CD4-positive, alpha-beta T cell treated with Interleukin-2 at 100 ng/mL for 4 hours (primary cell): ENCODE data around the gene ZNF682.
"Not testable (repeated sequence)": the region's sequence is repeated elsewhere in the genome, so short reads cannot be mapped to it uniquely, and the experiment has no call there.

ENCODE experiments used
- DNase-seq: peaks from one replicate; pipeline ENCODE4 v3.0.0-alpha.2; 2020; ENCODE audit warnings: low spot score

Gene ZNF682

GRCh38 chr19:20039203-20039723, at the start of gene ZNF682:
ZNF682 (minus strand) TSS chr19:20039505; CDS start chr19:20039345, 160 bp downstream.
- DNase-seq: peak; percentile 95

GRCh38 chr19:20082876-20083275, 43.6 kb upstream of the ZNF682 start:
- not testable (repeated sequence) for DNase-seq

- not testable (repeated sequence) for DNase-seq
Observed at GRCh38 chr19:20082232-20082833, 43.0 kb upstream of the ZNF682 start.

- DNase-seq: no peak
Observed at GRCh38 chr19:20080656-20081055, 41.4 kb upstream of the ZNF682 start.

GRCh38 chr19:20079476-20079875, 40.2 kb upstream of the ZNF682 start:
- DNase-seq: no peak

- DNase-seq: no peak
Observed at GRCh38 chr19:20078581-20079031, 39.3 kb upstream of the ZNF682 start.

GRCh38 chr19:20077791-20078463, 38.6 kb upstream of the ZNF682 start, which contains the start of gene ZNF90:
ZNF90 (plus strand) TSS chr19:20078000; CDS start chr19:20078133, 133 bp downstream.
- DNase-seq: peak; percentile 92

- DNase-seq: no peak
Observed at GRCh38 chr19:20072936-20073335, 33.6 kb upstream of the ZNF682 start.

GRCh38 chr19:20070691-20071090, 31.4 kb upstream of the ZNF682 start:
- no peak for DNase-seq

GRCh38 chr19:20068559-20068958, 29.3 kb upstream of the ZNF682 start:
- DNase-seq: not testable (repeated sequence)

GRCh38 chr19:20067943-20068342, 28.6 kb upstream of the ZNF682 start:
- no peak for DNase-seq

- no peak for DNase-seq
Observed at GRCh38 chr19:20066861-20067260, 27.6 kb upstream of the ZNF682 start.

- DNase-seq: no peak
Observed at GRCh38 chr19:20060282-20060681, 21.0 kb upstream of the ZNF682 start.

GRCh38 chr19:20058738-20059137, 19.4 kb upstream of the ZNF682 start:
- DNase-seq: not testable (repeated sequence)

GRCh38 chr19:20051841-20052768, 12.8 kb upstream of the ZNF682 start:
- peak; percentile 66 for DNase-seq

GRCh38 chr19:20045742-20046141, 6.4 kb upstream of the ZNF682 start:
- DNase-seq: not testable (repeated sequence)

GRCh38 chr19:20044663-20045062, 5.4 kb upstream of the ZNF682 start:
- DNase-seq: no peak

- no peak for DNase-seq
Observed at GRCh38 chr19:20038358-20039202, 725 bp downstream of the ZNF682 start.

GRCh38 chr19:20035935-20036334, 3.4 kb downstream of the ZNF682 start:
- DNase-seq: no peak

- DNase-seq: no peak
Observed at GRCh38 chr19:20028611-20029010, 10.7 kb downstream of the ZNF682 start.

- no peak for DNase-seq
Observed at GRCh38 chr19:20005741-20006140, 33.6 kb downstream of the ZNF682 start.
